GM10266 (cell line): Measurements from ENCODE around the gene CT45A1.
A peak's percentile ranks its signal among the peaks of the same experiment; 100 is the strongest.
"Not testable (repeated sequence)": the region's sequence is repeated elsewhere in the genome, so short reads cannot be mapped to it uniquely, and the experiment has no call there.

Experiments
- DNase-seq: peaks from one replicate; pipeline ENCODE4 v3.0.0; 2012; ENCODE audit errors: extremely low spot score
- TF ChIP-seq, protein P1 (sequence below): IDR thresholded peaks from 2 replicates; pipeline ENCODE4 v1.5.1; 2012; ENCODE audit warnings: mild to moderate bottlenecking, low read depth; ENCODE audit not compliant: control insufficient read depth, insufficient read depth; ENCODE audit errors: missing control alignments

CT45A1 gene

DNA sequence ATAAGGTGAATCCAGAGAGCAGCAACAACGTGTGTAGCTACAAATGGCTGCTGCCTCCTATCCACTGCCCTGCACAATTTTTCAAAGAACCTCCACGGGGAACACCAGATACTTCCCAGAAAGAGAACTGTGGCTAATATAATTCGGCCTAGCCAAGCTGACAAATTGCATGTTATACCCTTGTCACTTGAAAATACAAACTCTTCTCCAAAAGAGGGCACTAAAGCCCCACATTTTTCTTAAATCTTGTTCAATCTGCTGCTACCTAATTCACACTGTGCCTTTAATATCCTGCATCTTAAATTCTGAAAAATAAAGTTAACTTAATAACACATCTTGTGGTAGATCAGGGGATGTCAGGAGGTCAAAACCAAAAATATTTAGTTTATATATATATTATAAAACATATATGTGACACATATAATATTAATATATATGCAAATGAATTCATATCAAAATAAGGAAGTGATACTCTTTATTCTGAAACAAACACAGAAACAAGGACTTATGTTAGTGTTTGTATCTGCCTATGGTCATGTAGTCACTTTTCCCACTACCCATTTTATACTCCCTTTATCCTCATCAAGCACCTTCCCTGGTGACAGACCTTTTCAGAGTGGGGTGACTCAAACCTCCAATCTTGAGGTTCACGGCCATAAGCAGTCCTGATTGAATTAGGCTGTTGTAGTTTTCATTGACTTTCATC is 24.1 kb downstream of the CT45A1 start:
- TF ChIP-seq, protein P1, sequence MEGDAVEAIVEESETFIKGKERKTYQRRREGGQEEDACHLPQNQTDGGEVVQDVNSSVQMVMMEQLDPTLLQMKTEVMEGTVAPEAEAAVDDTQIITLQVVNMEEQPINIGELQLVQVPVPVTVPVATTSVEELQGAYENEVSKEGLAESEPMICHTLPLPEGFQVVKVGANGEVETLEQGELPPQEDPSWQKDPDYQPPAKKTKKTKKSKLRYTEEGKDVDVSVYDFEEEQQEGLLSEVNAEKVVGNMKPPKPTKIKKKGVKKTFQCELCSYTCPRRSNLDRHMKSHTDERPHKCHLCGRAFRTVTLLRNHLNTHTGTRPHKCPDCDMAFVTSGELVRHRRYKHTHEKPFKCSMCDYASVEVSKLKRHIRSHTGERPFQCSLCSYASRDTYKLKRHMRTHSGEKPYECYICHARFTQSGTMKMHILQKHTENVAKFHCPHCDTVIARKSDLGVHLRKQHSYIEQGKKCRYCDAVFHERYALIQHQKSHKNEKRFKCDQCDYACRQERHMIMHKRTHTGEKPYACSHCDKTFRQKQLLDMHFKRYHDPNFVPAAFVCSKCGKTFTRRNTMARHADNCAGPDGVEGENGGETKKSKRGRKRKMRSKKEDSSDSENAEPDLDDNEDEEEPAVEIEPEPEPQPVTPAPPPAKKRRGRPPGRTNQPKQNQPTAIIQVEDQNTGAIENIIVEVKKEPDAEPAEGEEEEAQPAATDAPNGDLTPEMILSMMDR: no peak
- DNase-seq: no peak

DNA sequence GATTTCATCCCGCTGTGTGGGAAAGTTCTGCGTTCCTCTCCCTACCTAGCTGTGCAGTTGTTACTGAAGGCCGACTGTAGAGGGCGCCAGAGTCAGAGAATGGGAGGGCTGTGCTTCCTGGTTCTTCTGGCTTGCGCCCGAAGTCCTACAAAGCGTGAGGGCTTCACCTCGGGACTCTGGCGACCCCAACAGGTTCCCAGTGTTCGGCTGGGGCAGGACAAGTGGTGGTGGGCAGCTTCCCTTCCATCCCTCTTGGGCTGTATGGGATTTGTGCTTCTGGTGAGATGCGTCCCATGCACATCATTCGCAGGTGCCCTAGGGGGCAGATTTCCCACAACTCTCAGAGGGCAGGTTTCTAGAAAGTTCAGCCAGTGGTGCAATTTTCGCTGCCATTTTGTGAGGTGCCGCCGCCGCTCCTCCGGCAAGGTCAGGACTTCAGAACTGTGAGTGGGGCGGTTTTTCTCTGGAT is 27.3 kb downstream of the CT45A1 start:
- TF ChIP-seq, protein P1: peak; percentile 60
- peak; percentile 26 for DNase-seq

DNA sequence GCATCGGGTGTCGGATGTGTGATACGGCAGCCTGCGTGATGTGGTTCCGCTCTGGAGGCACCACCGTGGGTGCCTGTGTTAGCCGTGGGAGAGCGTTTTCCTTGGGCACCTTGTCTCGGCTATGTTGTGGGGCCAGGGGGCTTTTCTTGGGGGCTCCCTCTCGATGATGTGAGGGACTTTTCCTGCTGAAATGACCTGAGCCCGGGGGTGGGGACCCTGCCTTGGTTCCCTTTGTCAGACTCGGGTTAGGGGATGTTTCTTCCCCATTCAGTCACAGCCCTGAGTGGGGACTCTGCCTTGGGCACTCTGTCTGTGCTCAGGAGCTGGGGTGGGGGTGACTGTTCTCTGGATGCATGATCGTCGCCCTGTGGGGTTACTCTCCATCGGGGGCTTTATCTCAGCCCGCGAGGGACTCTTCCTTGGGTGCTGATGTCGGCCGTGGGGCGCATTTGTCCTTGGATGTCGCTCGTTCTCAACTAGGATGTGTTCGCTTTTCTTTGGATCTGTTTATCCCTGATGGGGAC is 27.8 kb downstream of the CT45A1 start:
- TF ChIP-seq, protein P1: no peak
- no peak for DNase-seq

DNA sequence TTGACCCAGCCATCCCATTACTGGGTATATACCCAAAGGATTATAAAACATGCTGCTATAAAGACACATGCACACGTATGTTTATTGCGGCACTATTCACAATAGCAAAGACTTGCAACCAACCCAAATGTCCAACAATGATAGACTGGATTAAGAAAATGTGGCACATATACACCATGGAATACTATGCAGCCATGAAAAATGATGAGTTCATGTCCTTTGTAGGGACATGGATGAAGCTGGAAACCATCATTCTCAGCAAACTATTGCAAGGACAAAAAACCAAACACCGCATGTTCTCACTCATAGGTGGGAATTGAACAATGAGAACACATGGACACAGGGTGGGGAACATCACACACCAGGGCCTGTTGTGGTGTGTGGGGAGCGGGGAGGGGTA is 31.3 kb downstream of the CT45A1 start:
- DNase-seq: not testable (repeated sequence)

DNA sequence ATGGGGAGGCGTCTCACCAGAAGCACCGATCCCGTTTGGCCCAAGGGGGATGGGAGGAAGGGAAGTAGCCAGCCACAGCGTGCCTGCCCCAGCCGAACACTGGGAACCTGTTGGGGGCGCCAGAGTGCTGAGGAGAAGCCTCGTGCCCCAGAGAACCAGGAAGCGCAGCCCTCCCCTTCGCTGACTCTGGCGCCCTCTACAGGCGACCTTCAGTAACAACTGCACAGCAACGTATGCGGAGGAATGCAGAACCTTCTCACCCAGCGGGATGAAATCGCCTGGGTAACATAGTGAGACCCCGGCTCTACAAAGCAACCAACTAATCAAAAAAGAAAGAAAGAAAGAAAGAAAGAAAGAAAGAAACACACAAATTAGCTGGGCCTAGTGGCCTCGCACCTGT is 54.7 kb downstream of the CT45A1 start, which contains the start of gene CT45A3:
CT45A3 (minus strand) TSS at position 101 of the 400 bp plus-strand sequence. CDS start 3,747 bp downstream, outside the sequence.
- not testable (repeated sequence) for DNase-seq
